C1 segment of cervical spinal cord (tissue), 14 donors: Measurements from ENCODE around the gene PLK1.

ENCODE experiments used
- DNase-seq, 14 donors: peaks; one replicate each; lab custom pipeline; 2025; lab: John Stamatoyannopoulos, UW

PLK1 gene

GRCh38 chr16:23679274-23679985, 741 bp downstream of the PLK1 start:
- DNase-seq: no peak

GRCh38 chr16:23679986-23680336, 1.3 kb downstream of the PLK1 start:
- no peak for DNase-seq

- no peak for DNase-seq
These were observed 3.5 kb downstream of the PLK1 start for GRCh38 chr16:23682181-23682580.

- DNase-seq: no peak
These were observed 4.8 kb downstream of the PLK1 start for GRCh38 chr16:23683487-23683886.

GRCh38 chr16:23687034-23687808, 8.5 kb downstream of the PLK1 start:
- DNase-seq: no peak

GRCh38 chr16:23689442-23690187, 10.9 kb downstream of the PLK1 start:
- no peak for DNase-seq

GRCh38 chr16:23690771-23691482, 12.2 kb downstream of the PLK1 start:
- no peak for DNase-seq

GRCh38 chr16:23691483-23692189, 12.9 kb downstream of the PLK1 start:
- DNase-seq: no peak

GRCh38 chr16:23692190-23692837, 13.6 kb downstream of the PLK1 start:
- DNase-seq: no peak

GRCh38 chr16:23694265-23694643, 15.6 kb downstream of the PLK1 start:
- no peak for DNase-seq

- DNase-seq: peak in 2 of 14 donors; percentile 18 to 54
These were observed 16.1 kb downstream of the PLK1 start for GRCh38 chr16:23694644-23695373.

- no peak for DNase-seq
These were observed 17.1 kb downstream of the PLK1 start for GRCh38 chr16:23695756-23696155.

- no peak for DNase-seq
These were observed 20.4 kb downstream of the PLK1 start for GRCh38 chr16:23699100-23699499.

GRCh38 chr16:23700093-23700492, 21.4 kb downstream of the PLK1 start:
- no peak for DNase-seq

GRCh38 chr16:23700509-23700908, 21.8 kb downstream of the PLK1 start:
- no peak for DNase-seq

GRCh38 chr16:23701045-23701444, 22.4 kb downstream of the PLK1 start:
- DNase-seq: no peak

- DNase-seq: no peak
These were observed 24.3 kb downstream of the PLK1 start for GRCh38 chr16:23702951-23703350.

- DNase-seq: no peak
These were observed 26.3 kb downstream of the PLK1 start for GRCh38 chr16:23704772-23705516.

- DNase-seq: no peak
These were observed 26.8 kb downstream of the PLK1 start for GRCh38 chr16:23705517-23705902.
